OCI-LY1 (cell line): ENCODE results near the gene PCDHB5.
"Not testable (repeated sequence)": the region's sequence is repeated elsewhere in the genome, so short reads cannot be mapped to it uniquely, and the experiment has no call there.

ENCODE experiments used
- H2AFZ ChIP-seq: fragments of 200-600 bp; sonication (generic), shearing (Covaris generic); 2 replicates; pipeline ENCODE4 v1.6.0; 2014; ENCODE audit warnings: antibody characterized with exemption, mild to moderate bottlenecking, low read length
- H3F3A ChIP-seq: fragments of 200-600 bp; sonication (generic), shearing (Covaris generic); 2 replicates; pipeline ENCODE4 v1.6.0; 2014; ENCODE audit warnings: mild to moderate bottlenecking, antibody characterized with exemption, low read length, moderate library complexity; ENCODE audit not compliant: insufficient read depth
- H3K27ac ChIP-seq: fragments of 200-600 bp; sonication (generic); 2 replicates; pipeline ENCODE4 v1.5.1; 2014; ENCODE audit warnings: low read length, mixed run types, mild to moderate bottlenecking, low read depth; ENCODE audit not compliant: poor library complexity, severe bottlenecking
- H3K27me3 ChIP-seq: fragments of 200-600 bp; sonication (generic); 2 replicates; pipeline ENCODE4 v1.6.0; 2014; ENCODE audit warnings: antibody characterized with exemption, mild to moderate bottlenecking, low read length, moderate library complexity; ENCODE audit not compliant: insufficient read depth
- H3K36me3 ChIP-seq: fragments of 200-600 bp; sonication (generic); 2 replicates; pipeline ENCODE4 v1.6.1; 2014; ENCODE audit warnings: mild to moderate bottlenecking, antibody characterized with exemption, low read length, moderate library complexity, mixed read lengths; ENCODE audit not compliant: insufficient read depth
- H3K4me1 ChIP-seq: fragments of 200-600 bp; sonication (generic); 2 replicates; pipeline ENCODE4 v1.5.1; 2014; ENCODE audit warnings: mild to moderate bottlenecking, low read length, moderate library complexity; ENCODE audit not compliant: insufficient read depth, severe bottlenecking
- H3K4me2 ChIP-seq: fragments of 200-600 bp; sonication (generic), shearing (Covaris generic); 2 replicates; pipeline ENCODE4 v1.6.1; 2014; ENCODE audit warnings: low read length
- H3K4me3 ChIP-seq: fragments of 200-600 bp; sonication (generic); 2 replicates; pipeline ENCODE4 v1.5.1; 2014; ENCODE audit warnings: low read length, low read depth, mild to moderate bottlenecking, mixed read lengths; ENCODE audit not compliant: poor library complexity, severe bottlenecking
- H3K79me2 ChIP-seq: fragments of 200-600 bp; shearing (Covaris generic); 2 replicates; pipeline ENCODE4 v1.6.1; 2016; ENCODE audit warnings: mixed run types, low read length, mixed read lengths; ENCODE audit not compliant: insufficient read depth
- H3K9ac ChIP-seq: fragments of 200-600 bp; sonication (generic), shearing (Covaris generic); 2 replicates; pipeline ENCODE4 v1.6.1; 2014; ENCODE audit warnings: mild to moderate bottlenecking, low read length, mixed read lengths
- H3K9me2 ChIP-seq: fragments of 200-600 bp; sonication (generic), shearing (Covaris generic); 2 replicates; pipeline ENCODE4 v1.6.1; 2014; ENCODE audit warnings: low read depth, mild to moderate bottlenecking, low read length, mixed read lengths
- H3K9me3 ChIP-seq: fragments of 200-600 bp; shearing (Covaris generic); 2 replicates; pipeline ENCODE4 v1.6.1; 2014; ENCODE audit warnings: low read length, mixed read lengths
- H4K20me1 ChIP-seq: fragments of 200-600 bp; sonication (generic), shearing (Covaris generic); 2 replicates; pipeline ENCODE4 v1.6.0; 2016; ENCODE audit warnings: mild to moderate bottlenecking, low read length; ENCODE audit not compliant: insufficient read depth
- EZH2 ChIP-seq: fragments of 200-600 bp; sonication (generic), shearing (Covaris generic); IDR thresholded peaks from 2 replicates; pipeline ENCODE4 v1.8.0; 2017; ENCODE audit warnings: borderline replicate concordance, mixed run types, mild to moderate bottlenecking, antibody characterized with exemption, low read length, moderate library complexity, mixed read lengths
- TF ChIP-seq, protein P1 (sequence below): fragments of 200-600 bp; sonication (generic), shearing (Covaris generic); IDR thresholded peaks from 2 replicates; pipeline ENCODE4 v1.5.1; 2017; ENCODE audit warnings: mild to moderate bottlenecking, antibody characterized with exemption, low read length, moderate library complexity, mixed read lengths

The PCDHB5 gene

DNA sequence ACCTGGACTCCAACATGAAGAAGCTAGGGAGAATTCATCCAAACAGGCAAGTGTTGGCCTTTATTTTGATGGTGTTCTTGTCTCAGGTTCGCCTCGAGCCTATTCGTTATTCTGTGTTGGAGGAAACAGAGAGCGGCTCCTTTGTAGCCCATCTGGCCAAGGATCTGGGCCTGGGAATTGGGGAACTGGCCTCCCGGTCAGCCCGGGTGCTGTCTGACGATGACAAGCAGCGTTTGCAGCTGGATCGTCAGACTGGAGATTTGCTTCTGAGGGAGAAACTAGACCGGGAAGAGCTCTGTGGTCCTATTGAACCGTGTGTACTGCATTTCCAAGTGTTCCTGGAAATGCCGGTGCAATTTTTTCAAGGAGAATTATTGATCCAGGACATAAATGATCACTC lies 13.0 kb upstream of the PCDHB5 start:
- no peaks in the 10 kb centered on the region for H4K20me1 ChIP-seq
- H3K79me2 ChIP-seq = no peaks in the 10 kb centered on the region
- TF ChIP-seq, protein P1, sequence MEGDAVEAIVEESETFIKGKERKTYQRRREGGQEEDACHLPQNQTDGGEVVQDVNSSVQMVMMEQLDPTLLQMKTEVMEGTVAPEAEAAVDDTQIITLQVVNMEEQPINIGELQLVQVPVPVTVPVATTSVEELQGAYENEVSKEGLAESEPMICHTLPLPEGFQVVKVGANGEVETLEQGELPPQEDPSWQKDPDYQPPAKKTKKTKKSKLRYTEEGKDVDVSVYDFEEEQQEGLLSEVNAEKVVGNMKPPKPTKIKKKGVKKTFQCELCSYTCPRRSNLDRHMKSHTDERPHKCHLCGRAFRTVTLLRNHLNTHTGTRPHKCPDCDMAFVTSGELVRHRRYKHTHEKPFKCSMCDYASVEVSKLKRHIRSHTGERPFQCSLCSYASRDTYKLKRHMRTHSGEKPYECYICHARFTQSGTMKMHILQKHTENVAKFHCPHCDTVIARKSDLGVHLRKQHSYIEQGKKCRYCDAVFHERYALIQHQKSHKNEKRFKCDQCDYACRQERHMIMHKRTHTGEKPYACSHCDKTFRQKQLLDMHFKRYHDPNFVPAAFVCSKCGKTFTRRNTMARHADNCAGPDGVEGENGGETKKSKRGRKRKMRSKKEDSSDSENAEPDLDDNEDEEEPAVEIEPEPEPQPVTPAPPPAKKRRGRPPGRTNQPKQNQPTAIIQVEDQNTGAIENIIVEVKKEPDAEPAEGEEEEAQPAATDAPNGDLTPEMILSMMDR = no peak
- no peak for TF ChIP-seq EZH2
- H3K27me3 ChIP-seq = no peaks in the 10 kb centered on the region
- no peaks in the 10 kb centered on the region for H3K9me2 ChIP-seq
- no peak overlapping the region for H3K9ac ChIP-seq
- H3K9me3 ChIP-seq = no peaks in the 10 kb centered on the region
- no peak overlapping the region for H3K4me2 ChIP-seq
- H3F3A ChIP-seq = no peaks in the 10 kb centered on the region
- no peak overlapping the region for H3K4me3 ChIP-seq
- no peak overlapping the region for H3K27ac ChIP-seq
- no peaks in the 10 kb centered on the region for H3K4me1 ChIP-seq
- no peaks in the 10 kb centered on the region for H3K36me3 ChIP-seq
- no peak overlapping the region for H2AFZ ChIP-seq

DNA sequence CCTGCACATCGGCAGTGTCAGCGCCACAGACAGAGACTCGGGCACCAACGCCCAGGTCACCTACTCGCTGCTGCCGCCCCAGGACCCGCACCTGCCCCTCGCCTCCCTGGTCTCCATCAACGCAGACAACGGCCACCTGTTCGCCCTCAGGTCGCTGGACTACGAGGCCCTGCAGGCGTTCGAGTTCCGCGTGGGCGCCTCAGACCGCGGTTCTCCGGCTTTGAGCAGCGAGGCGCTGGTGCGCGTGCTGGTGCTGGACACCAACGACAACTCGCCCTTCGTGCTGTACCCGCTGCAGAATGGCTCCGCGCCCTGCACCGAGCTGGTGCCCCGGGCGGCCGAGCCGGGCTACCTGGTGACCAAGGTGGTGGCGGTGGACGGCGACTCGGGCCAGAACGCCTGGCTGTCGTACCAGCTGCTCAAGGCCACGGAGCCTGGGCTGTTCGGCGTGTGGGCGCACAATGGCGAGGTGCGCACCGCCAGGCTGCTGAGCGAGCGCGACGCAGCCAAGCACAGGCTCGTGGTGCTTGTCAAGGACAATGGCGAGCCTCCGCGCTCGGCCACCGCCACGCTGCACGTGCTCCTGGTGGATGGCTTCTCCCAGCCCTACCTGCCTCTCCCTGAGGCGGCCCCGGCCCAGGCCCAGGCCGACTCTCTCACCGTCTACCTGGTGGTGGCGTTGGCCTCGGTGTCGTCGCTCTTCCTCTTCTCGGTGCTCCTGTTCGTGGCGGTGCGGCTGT lies 11.4 kb upstream of the PCDHB5 start:
- H3K4me2 ChIP-seq, H3K79me2 ChIP-seq, H3K9me2 ChIP-seq, H3K9ac ChIP-seq, H4K20me1 ChIP-seq, H3K27ac ChIP-seq, H3K36me3 ChIP-seq, H3K4me1 ChIP-seq, H3K9me3 ChIP-seq, H3F3A ChIP-seq, H3K4me3 ChIP-seq, H2AFZ ChIP-seq, H3K27me3 ChIP-seq: not testable (repeated sequence)

DNA sequence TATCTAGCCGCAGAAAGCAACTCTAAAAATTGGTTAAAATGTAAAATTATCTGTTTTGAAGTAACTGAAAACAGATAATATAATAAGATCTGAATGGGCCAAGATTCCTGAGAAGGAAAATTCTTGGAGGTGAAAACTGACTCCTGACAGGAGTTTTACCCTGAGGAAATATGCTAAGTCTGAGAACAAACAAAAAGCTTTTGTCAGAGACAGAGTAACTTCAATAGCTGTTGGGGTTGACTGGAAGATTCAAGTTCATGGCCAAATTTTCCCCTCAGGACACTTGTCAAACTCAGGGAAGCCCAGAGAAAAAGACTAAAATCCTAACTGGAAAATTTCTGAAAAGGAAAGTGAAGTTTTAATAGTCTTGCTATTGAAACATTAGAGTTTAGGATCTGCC lies 7.7 kb upstream of the PCDHB5 start:
- Histone ChIP-seq H3K79me2 (no peaks in the 10 kb centered on the region), H3K27me3 (no peaks in the 10 kb centered on the region), H3K4me2 (no peak overlapping the region), H3K9ac (no peak overlapping the region), H3K9me3 (no peaks in the 10 kb centered on the region), H4K20me1 (no peaks in the 10 kb centered on the region), H3K4me3 (no peak overlapping the region), H2AFZ (no peak overlapping the region), H3F3A (no peaks in the 10 kb centered on the region), H3K36me3 (no peaks in the 10 kb centered on the region), H3K27ac (no peak overlapping the region), H3K4me1 (no peaks in the 10 kb centered on the region), H3K9me2 (no peaks in the 10 kb centered on the region)
- no peak for TF ChIP-seq EZH2
- TF ChIP-seq, protein P1 = no peak

DNA sequence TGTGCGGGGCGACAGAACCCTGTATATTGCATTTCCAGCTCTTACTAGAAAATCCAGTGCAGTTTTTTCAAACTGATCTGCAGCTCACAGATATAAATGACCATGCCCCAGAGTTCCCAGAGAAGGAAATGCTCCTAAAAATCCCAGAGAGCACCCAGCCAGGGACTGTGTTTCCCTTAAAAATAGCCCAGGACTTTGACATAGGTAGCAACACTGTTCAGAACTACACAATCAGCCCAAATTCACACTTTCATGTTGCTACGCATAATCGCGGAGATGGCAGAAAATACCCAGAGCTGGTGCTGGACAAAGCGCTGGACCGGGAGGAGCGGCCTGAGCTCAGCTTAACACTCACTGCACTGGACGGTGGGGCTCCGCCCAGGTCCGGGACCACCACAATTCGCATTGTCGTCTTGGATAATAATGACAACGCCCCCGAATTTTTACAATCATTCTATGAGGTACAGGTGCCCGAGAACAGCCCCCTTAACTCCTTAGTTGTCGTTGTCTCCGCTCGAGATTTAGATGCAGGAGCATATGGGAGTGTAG lies 786 bp downstream of the PCDHB5 start:
- no peak overlapping the region for H3K27ac ChIP-seq

DNA sequence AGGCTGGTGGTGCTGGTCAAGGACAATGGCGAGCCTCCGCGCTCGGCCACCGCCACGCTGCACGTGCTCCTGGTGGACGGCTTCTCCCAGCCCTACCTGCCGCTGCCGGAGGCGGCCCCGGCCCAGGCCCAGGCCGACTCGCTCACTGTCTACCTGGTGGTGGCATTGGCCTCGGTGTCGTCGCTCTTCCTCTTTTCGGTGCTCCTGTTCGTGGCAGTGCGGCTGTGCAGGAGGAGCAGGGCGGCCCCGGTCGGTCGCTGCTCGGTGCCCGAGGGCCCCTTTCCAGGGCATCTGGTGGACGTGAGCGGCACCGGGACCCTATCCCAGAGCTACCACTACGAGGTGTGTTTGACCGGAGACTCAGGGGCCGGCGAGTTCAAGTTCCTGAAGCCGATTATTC lies 2.3 kb downstream of the PCDHB5 start:
- not testable (repeated sequence) for H3K4me1 ChIP-seq, H3K27ac ChIP-seq

More for the DNA sequence above, 786 bp downstream of the PCDHB5 start:
- TF ChIP-seq, protein P1 = no peak
- TF ChIP-seq EZH2 = no peak
- Histone ChIP-seq H3K9ac (no peak overlapping the region), H3K4me3 (no peak overlapping the region), H3K4me1 (no peaks in the 10 kb centered on the region), H3K79me2 (no peaks in the 10 kb centered on the region), H4K20me1 (no peaks in the 10 kb centered on the region), H2AFZ (no peak overlapping the region), H3K36me3 (no peaks in the 10 kb centered on the region), H3K9me3 (no peaks in the 10 kb centered on the region), H3K27me3 (no peaks in the 10 kb centered on the region), H3F3A (no peaks in the 10 kb centered on the region), H3K9me2 (no peaks in the 10 kb centered on the region), H3K4me2 (no peak overlapping the region)

More for the DNA sequence above, 2.3 kb downstream of the PCDHB5 start:
- not testable (repeated sequence) for H3K4me3 ChIP-seq, H2AFZ ChIP-seq, H3K36me3 ChIP-seq, H3K9me2 ChIP-seq, H4K20me1 ChIP-seq, H3K9me3 ChIP-seq, H3K27me3 ChIP-seq, H3K4me2 ChIP-seq, H3K79me2 ChIP-seq, H3K9ac ChIP-seq, H3F3A ChIP-seq
